SK-N-SH treated with all-trans-retinoic acid at 6 μM for 48 hours (cell line): ENCODE data around the gene BFSP2.

Experiments
- ATAC-seq: fragments of 200-7000 bp; cut with Tn5 transposase; 3 replicates; pipeline ENCODE4 v1.9.1; 2020; ENCODE audit warnings: mild to moderate bottlenecking, moderate library complexity
- ARNTL ChIP-seq: fragments of 450-650 bp; formaldehyde crosslinking; IDR thresholded peaks from 2 replicates; pipeline ENCODE4 v1.5.0; 2020; ENCODE audit warnings: low read depth, mild to moderate bottlenecking, moderate library complexity, borderline replicate concordance
- BACH2 ChIP-seq: fragments of 250-450 bp; sonication (Bioruptor Pico); IDR thresholded peaks from 2 replicates; pipeline ENCODE4 v1.9.0; 2021; ENCODE audit warnings: mild to moderate bottlenecking, borderline replicate concordance
- CREB5 ChIP-seq: fragments of 250-450 bp; sonication (Bioruptor Pico); IDR thresholded peaks from 2 replicates; pipeline ENCODE4 v1.5.1; 2020; ENCODE audit warnings: low read depth, mild to moderate bottlenecking, moderate library complexity
- CSDC2 ChIP-seq: fragments of 250-450 bp; sonication (Bioruptor Pico); IDR thresholded peaks from 2 replicates; pipeline ENCODE4 v1.5.0; 2020; ENCODE audit warnings: mild to moderate bottlenecking, moderate library complexity
- ESRRG ChIP-seq: fragments of 250-450 bp; sonication (Bioruptor Pico); IDR thresholded peaks from 2 replicates; pipeline ENCODE4 v1.6.1; 2021; ENCODE audit warnings: mild to moderate bottlenecking
- ISL1 ChIP-seq: fragments of 250-450 bp; sonication (Bioruptor Pico); IDR thresholded peaks from 2 replicates; pipeline ENCODE4 v2.1.2; 2022; ENCODE audit warnings: mild to moderate bottlenecking, moderate library complexity
- OSR1 ChIP-seq: fragments of 250-450 bp; sonication (Bioruptor Pico); IDR thresholded peaks from 2 replicates; pipeline ENCODE4 v1.8.0; 2022; ENCODE audit warnings: moderate library complexity, mild to moderate bottlenecking, inconsistent platforms
- PATZ1 ChIP-seq: fragments of 250-450 bp; sonication (Bioruptor Pico); IDR thresholded peaks from 2 replicates; pipeline ENCODE4 v1.8.0; 2020; ENCODE audit warnings: mild to moderate bottlenecking, moderate library complexity, borderline replicate concordance
- POU6F1 ChIP-seq: fragments of 250-450 bp; sonication (Bioruptor Pico); IDR thresholded peaks from 2 replicates; pipeline ENCODE4 v1.8.0; 2021; ENCODE audit warnings: low read depth, mild to moderate bottlenecking, moderate library complexity, borderline replicate concordance
- PPARA ChIP-seq: fragments of 250-450 bp; sonication (Bioruptor Pico); IDR thresholded peaks from 2 replicates; pipeline ENCODE4 v1.5.0; 2020; ENCODE audit warnings: mild to moderate bottlenecking, borderline replicate concordance
- RARB ChIP-seq: fragments of 250-450 bp; sonication (Bioruptor Pico); IDR thresholded peaks from 2 replicates; pipeline ENCODE4 v1.8.0; 2021; ENCODE audit warnings: mild to moderate bottlenecking, moderate library complexity
- TCF4 ChIP-seq: fragments of 250-450 bp; sonication (Bioruptor Pico); IDR thresholded peaks from 2 replicates; pipeline ENCODE4 v1.8.0; 2021; ENCODE audit warnings: mild to moderate bottlenecking, moderate library complexity, borderline replicate concordance
- ZC3H10 ChIP-seq: fragments of 250-450 bp; sonication (Bioruptor Pico); IDR thresholded peaks from 2 replicates; pipeline ENCODE4 v1.5.1; 2021; ENCODE audit warnings: mild to moderate bottlenecking, moderate library complexity
- ZFP3 ChIP-seq: fragments of 250-450 bp; sonication (Bioruptor Pico); IDR thresholded peaks from 2 replicates; pipeline ENCODE4 v1.5.0; 2020; ENCODE audit warnings: mild to moderate bottlenecking, moderate library complexity
- ZFP30 ChIP-seq: fragments of 450-650 bp; formaldehyde crosslinking; IDR thresholded peaks from 2 replicates; pipeline ENCODE4 v1.5.0; 2022; ENCODE audit warnings: mild to moderate bottlenecking, moderate library complexity
- ZNF565 ChIP-seq: fragments of 450-650 bp; formaldehyde crosslinking; conservative IDR thresholded peaks from 2 replicates; pipeline ENCODE4 v1.5.0; 2020; ENCODE audit warnings: low read depth, mild to moderate bottlenecking, moderate library complexity
- ZNF70 ChIP-seq: fragments of 450-650 bp; formaldehyde crosslinking; IDR thresholded peaks from 2 replicates; pipeline ENCODE4 v1.5.0; 2020; ENCODE audit warnings: mild to moderate bottlenecking, moderate library complexity
- ZNF8 ChIP-seq: fragments of 450-650 bp; formaldehyde crosslinking; IDR thresholded peaks from 2 replicates; pipeline ENCODE4 v1.5.0; 2020; ENCODE audit warnings: mild to moderate bottlenecking, moderate library complexity

The BFSP2 gene

GRCh38 chr3:133366921-133367320, 32.9 kb upstream of the BFSP2 start:
- ATAC-seq = no peak
- TF ChIP-seq POU6F1 (CRISPR knock-in tag) (no peak), OSR1 (CRISPR knock-in tag) (no peak), ZFP3 (CRISPR knock-in tag) (no peak), ZNF565 (CRISPR knock-in tag) (no peak), ISL1 (CRISPR knock-in tag) (no peak), PPARA (no peak), ZC3H10 (CRISPR knock-in tag) (no peak), ZNF70 (CRISPR knock-in tag) (no peak)

GRCh38 chr3:133367403-133367802, 32.5 kb upstream of the BFSP2 start:
- no peak for ATAC-seq
- TF ChIP-seq BACH2 (CRISPR knock-in tag) (no peak), ZNF8 (CRISPR knock-in tag) (no peak), PATZ1 (CRISPR knock-in tag) (no peak), TCF4 (no peak), ARNTL (CRISPR knock-in tag) (no peak), ZFP30 (CRISPR knock-in tag) (no peak), POU6F1 (CRISPR knock-in tag) (no peak), RARB (CRISPR knock-in tag) (no peak), CREB5 (no peak), CSDC2 (CRISPR knock-in tag) (no peak), ZNF70 (CRISPR knock-in tag) (no peak)

GRCh38 chr3:133367956-133368355, 31.9 kb upstream of the BFSP2 start:
- TF ChIP-seq ZNF565 (CRISPR knock-in tag) (no peak), OSR1 (CRISPR knock-in tag) (no peak), CSDC2 (CRISPR knock-in tag) (no peak), ESRRG (CRISPR knock-in tag) (no peak), CREB5 (no peak), PATZ1 (CRISPR knock-in tag) (no peak), ARNTL (CRISPR knock-in tag) (no peak)
- no peak for ATAC-seq
